ENCODE measurements around the gene CNOT3. TPM values are rescaled to one million over a fixed set of nuclear protein-coding genes. Genes with fewer than 3 reads are reported as not detected.
A peak's percentile ranks its signal among the peaks of the same experiment; 100 is the strongest.
"Not testable (repeated sequence)": the region's sequence is repeated elsewhere in the genome, so short reads cannot be mapped to it uniquely, and the experiment has no call there.

Gene CNOT3
- total and polyA plus RNA-seq, 8 donors, result 16.8 to 40.0 (median 22.5) TPM

- peaks cover 0 to 4% (median 0%) of the 10 kb centered on the region in 4 donors for H3K27me3 ChIP-seq
- DNase-seq (no peak), ATAC-seq (peak in 3 of 4 donors; percentile 24 to 48 (median 40)), FAIRE-seq (no peak)
- intact Hi-C loops (cut with DNase I), result no loop called here
- no peaks in the 10 kb centered on the region for H3K9me3 ChIP-seq
- H3K4me1 ChIP-seq, result no peaks in the 10 kb centered on the region
- H3K4me3 ChIP-seq, result peak overlapping the region in 1 of 4 donors; percentile 30
- WGBS, 2 donors, result 25 to 26% methylated on average over 14 of the region's 14 CpGs
- H3K27ac ChIP-seq, result peak overlapping the region in 1 of 4 donors; percentile 17
- TF ChIP-seq CTCF (IDR thresholded peaks at IDR 0.05), result no peak
- H3K36me3 ChIP-seq, result no peaks in the 10 kb centered on the region
These were observed 40.9 kb upstream of the CNOT3 start for GRCh38 chr19:54096617-54097106.

GRCh38 chr19:54099190-54099902 lies 38.2 kb upstream of the CNOT3 start:
- H3K36me3 ChIP-seq, result no peaks in the 10 kb centered on the region
- no peak overlapping the region for H3K27ac ChIP-seq
- H3K9me3 ChIP-seq, result no peaks in the 10 kb centered on the region
- ATAC-seq (no peak), FAIRE-seq (no peak), DNase-seq (no peak)
- intact Hi-C loops (cut with DNase I), result no loop called here
- H3K4me1 ChIP-seq, result peaks cover 0 to 5% (median 0%) of the 10 kb centered on the region in 3 donors
- 76 to 82% methylated on average over 10 to 12 of the region's 12 CpGs for WGBS, 2 donors
- H3K27me3 ChIP-seq, result peaks cover 0 to 4% (median 0%) of the 10 kb centered on the region in 4 donors
- no peak for TF ChIP-seq CTCF (IDR thresholded peaks at IDR 0.05)
- no peak overlapping the region for H3K4me3 ChIP-seq

GRCh38 chr19:54099903-54100255 lies 37.7 kb upstream of the CNOT3 start:
- H3K36me3 ChIP-seq; FAIRE-seq; H3K4me3 ChIP-seq; intact Hi-C loops (cut with DNase I); H3K9me3 ChIP-seq; H3K27ac ChIP-seq; H3K4me1 ChIP-seq; DNase-seq; ATAC-seq; H3K27me3 ChIP-seq: not testable (repeated sequence)
- WGBS, 2 donors, result 70 to 73% methylated on average over 9 of the region's 9 CpGs

GRCh38 chr19:54100561-54100960 lies 37.0 kb upstream of the CNOT3 start, which contains the start of gene OSCAR:
Gene OSCAR (minus strand): TSS chr19:54100803. CDS start chr19:54100792, 11 bp downstream.
- H3K4me3 ChIP-seq, result no peak within 1 kb of the TSS
- peaks cover 0 to 5% (median 0%) of the 10 kb centered on the region in 3 donors for H3K4me1 ChIP-seq
- DNase-seq, result peak in 1 of 6 donors; percentile 17
- FAIRE-seq, result no peak
- no peaks in the 10 kb centered on the region for H3K36me3 ChIP-seq
- TF ChIP-seq CTCF (IDR thresholded peaks at IDR 0.05), result no peak
- ATAC-seq, result no peak
- intact Hi-C loops (cut with DNase I), result no loop called here
- 60 to 62% methylated on average over 5 of the region's 5 CpGs for WGBS, 2 donors
- H3K27ac ChIP-seq, result no peak within 1 kb of the TSS
- H3K27me3 ChIP-seq, result no peaks in the 10 kb centered on the region
- no peaks in the 10 kb centered on the region for H3K9me3 ChIP-seq

GRCh38 chr19:54102421-54103169 lies 35.0 kb upstream of the CNOT3 start, which contains the start of gene NDUFA3:
Gene NDUFA3 (plus strand): TSS chr19:54102855. CDS start chr19:54102879, 24 bp downstream.
- WGBS, 2 donors, result 2 to 3% methylated on average over 46 to 54 of the region's 54 CpGs
- Histone ChIP-seq H3K9me3 (no peaks in the 10 kb centered on the region), H3K36me3 (peaks cover 0 to 10% (median 0%) of the 10 kb centered on the region in 3 donors), H3K27me3 (no peaks in the 10 kb centered on the region), H3K4me3 (peak within 1 kb of the TSS; percentile 33 to 92 (median 84)), H3K27ac (peak within 1 kb of the TSS in 2 of 4 donors; percentile 28 to 50), H3K4me1 (peaks cover 0 to 5% (median 0%) of the 10 kb centered on the region in 3 donors)
- intact Hi-C loops (cut with DNase I), result no loop called here
- peak; percentile 100 for ATAC-seq
- peak; percentile 68 for FAIRE-seq
- TF ChIP-seq CTCF (IDR thresholded peaks at IDR 0.05), result no peak
- DNase-seq, result peak; percentile 97 to 100 (median 98)
